Uterus (tissue), 2 donors: ENCODE data around the gene DNASE2B.

Experiments
- CTCF ChIP-seq, 4 experiments: fragments of 200-600 bp in 2 of 4; fragments of 450-650 bp in 2 of 4; sonication (generic) in 2 of 4; IDR thresholded peaks; one replicate each; pipeline ENCODE4 v1.5.1; 2016 to 2019; ENCODE audit warnings: antibody characterized with exemption in 4 of 4, mild to moderate bottlenecking in 2 of 4, moderate library complexity in 1 of 4
- POLR2A ChIP-seq, 2 donors: fragments of 450-650 bp; IDR thresholded peaks; one replicate each; pipeline ENCODE4 v1.6.1; 2016; ENCODE audit warnings: antibody characterized with exemption in 2 of 2, mild to moderate bottlenecking in 1 of 2, moderate library complexity in 1 of 2

- TF ChIP-seq CTCF (IDR thresholded peaks at IDR 0.05): no peak
- TF ChIP-seq POLR2A (IDR thresholded peaks at IDR 0.05): no peak
These were observed 11.6 kb downstream of the DNASE2B start for GRCh38 chr1:84409888-84410287.
